PC-9 (cell line): ENCODE data around the gene LRP1-AS. TPM values are rescaled to one million over a fixed set of nuclear protein-coding genes. Genes with fewer than 3 reads are reported as not detected.

Experiments
- BruUV-seq: library from RNA; stranded (reverse); fragments of 400-500 nt; replicated peaks from 2 replicates; lab custom pipeline; 2021; lab: Mats Ljungman, UMichigan
- CTCF ChIA-PET: fragments of 300-600 bp; sonication (Branson Sonifier 250); formaldehyde crosslinking; loops from one replicate; lab custom pipeline; 2022; ENCODE audit warnings: antibody characterized with exemption; lab: Charles Lee
- POLR2A ChIA-PET: fragments of 300-600 bp; sonication (Branson Sonifier 250); formaldehyde crosslinking; loops from one replicate; lab custom pipeline; 2022; ENCODE audit warnings: antibody characterized with exemption; ENCODE audit not compliant: unreplicated experiment; lab: Charles Lee
- DNase-seq, 2 experiments: peaks; one replicate each; pipeline versions ENCODE4 v3.0.0 to v3.0.0-alpha.2; 2015 to 2022; ENCODE audit warnings: mixed read lengths in 1 of 2
- H2AFZ ChIP-seq: fragments of 200-600 bp; sonication (generic); 2 replicates; pipeline ENCODE4 v1.8.1; 2017; ENCODE audit warnings: antibody characterized with exemption
- H3F3A ChIP-seq: fragments of 200-600 bp; sonication (generic); 2 replicates; pipeline ENCODE4 v1.8.1; 2017; ENCODE audit warnings: antibody characterized with exemption, mild to moderate bottlenecking, low read depth; ENCODE audit not compliant: insufficient read depth
- H3K27ac ChIP-seq: fragments of 200-600 bp; sonication (generic); 2 replicates; pipeline ENCODE4 v1.6.1; 2016; ENCODE audit warnings: mixed run types
- H3K27me3 ChIP-seq: fragments of 200-600 bp; sonication (generic); 2 replicates; pipeline ENCODE4 v1.6.1; 2016; ENCODE audit warnings: low read depth, mixed run types; ENCODE audit not compliant: insufficient read depth
- H3K36me3 ChIP-seq: fragments of 200-600 bp; sonication (generic); 2 replicates; pipeline ENCODE4 v1.6.1; 2016; ENCODE audit warnings: low read depth, mixed run types
- H3K4me1 ChIP-seq: fragments of 200-600 bp; sonication (generic); replicated peaks from 2 replicates; pipeline ENCODE4 v1.6.1; 2016; ENCODE audit warnings: mixed run types; ENCODE audit not compliant: insufficient read depth
- H3K4me2 ChIP-seq: fragments of 200-600 bp; sonication (generic); 2 replicates; pipeline ENCODE4 v1.6.1; 2017; ENCODE audit warnings: mixed run types
- H3K4me3 ChIP-seq: fragments of 200-600 bp; sonication (generic); 2 replicates; pipeline ENCODE4 v1.6.1; 2016; ENCODE audit warnings: mixed run types
- H3K79me2 ChIP-seq: fragments of 200-600 bp; sonication (generic); 2 replicates; pipeline ENCODE4 v1.6.1; 2017; ENCODE audit warnings: low read depth, mixed run types
- H3K9me2 ChIP-seq: fragments of 200-600 bp; sonication (generic); 2 replicates; pipeline ENCODE4 v1.8.1; 2017; ENCODE audit warnings: mild to moderate bottlenecking; ENCODE audit not compliant: insufficient read depth
- H3K9me3 ChIP-seq: fragments of 200-600 bp; sonication (generic); 2 replicates; pipeline ENCODE4 v1.8.1; 2016; ENCODE audit warnings: low read depth; ENCODE audit not compliant: insufficient read depth
- H4K20me1 ChIP-seq: fragments of 200-600 bp; sonication (generic); 2 replicates; pipeline ENCODE4 v1.8.1; 2017; ENCODE audit not compliant: insufficient read depth
- CTCF ChIP-seq: fragments of 200-600 bp; sonication (generic); conservative IDR thresholded peaks from 2 replicates; pipeline ENCODE4 v1.6.1; 2017; ENCODE audit warnings: mixed run types, antibody characterized with exemption, mild to moderate bottlenecking, moderate library complexity
- EZH2 ChIP-seq: fragments of 200-600 bp; sonication (generic); IDR thresholded peaks from 2 replicates; pipeline ENCODE4 v1.8.0; 2017; ENCODE audit warnings: antibody characterized with exemption, low read depth
- intact Hi-C: fragments of 100-400 bp; cut with micrococcal nuclease; formaldehyde crosslinking; loops from one replicate; pipeline ENCODE4 v1.10.0; 2022; ENCODE audit not compliant: unreplicated experiment
- total RNA-seq: library from RNA; stranded (reverse); gene quantifications from 2 replicates; pipeline ENCODE4 v1.2.3, GENCODE V29; 2021

The LRP1-AS gene
- total RNA-seq, 1 experiment from 2014 or later, result not detected

GRCh38 chr12:57131896-57132744 is 15.3 kb downstream of the LRP1-AS start:
- CTCF ChIA-PET, result no interaction called here
- BruUV-seq, result no TSS peak

GRCh38 chr12:57130941-57131340 is 16.5 kb downstream of the LRP1-AS start:
- Histone ChIP-seq H3K4me3 (no peak overlapping the region), H4K20me1 (no peaks in the 10 kb centered on the region), H3K36me3 (no peaks in the 10 kb centered on the region), H3F3A (peaks cover 15% of the 10 kb centered on the region), H3K27me3 (no peaks in the 10 kb centered on the region), H3K4me1 (peaks cover 8% of the 10 kb centered on the region), H3K9me2 (no peaks in the 10 kb centered on the region), H3K27ac (no peak overlapping the region), H3K4me2 (no peak overlapping the region), H3K79me2 (no peaks in the 10 kb centered on the region), H2AFZ (no peak overlapping the region), H3K9me3 (no peaks in the 10 kb centered on the region)
- intact Hi-C loops, result no loop called here
- no peak for TF ChIP-seq CTCF
- BruUV-seq, result no TSS peak
- ChIA-PET POLR2A (interaction anchor here (0.7 kb wide), 1 partner anchor 24 kb away, joined by 10 read pairs; no protein-coding TSS in a partner anchor), CTCF (no interaction called here)
- DNase-seq, result no peak

More at GRCh38 chr12:57131896-57132744, 15.3 kb downstream of the LRP1-AS start:
- no peaks in the 10 kb centered on the region for H3K27me3 ChIP-seq
- H3K4me3 ChIP-seq, result no peak overlapping the region
- no peak overlapping the region for H3K4me2 ChIP-seq
- TF ChIP-seq EZH2, result no peak
- no peak for TF ChIP-seq CTCF
- POLR2A ChIA-PET, result interaction anchor here (0.6 kb wide), 2 partner anchors 23 to 61 kb away, joined by 4 to 5 read pairs; no protein-coding TSS in a partner anchor
- no peaks in the 10 kb centered on the region for H4K20me1 ChIP-seq
- H3K9me3 ChIP-seq, result no peaks in the 10 kb centered on the region
- H2AFZ ChIP-seq, result no peak overlapping the region
- no peak for DNase-seq
- H3K27ac ChIP-seq, result no peak overlapping the region
- intact Hi-C loops, result no loop called here
- no peaks in the 10 kb centered on the region for H3K36me3 ChIP-seq
- H3F3A ChIP-seq, result peaks cover 9% of the 10 kb centered on the region
- H3K4me1 ChIP-seq, result peaks cover under 1% of the 10 kb centered on the region
- H3K9me2 ChIP-seq, result no peaks in the 10 kb centered on the region
- no peaks in the 10 kb centered on the region for H3K79me2 ChIP-seq

GRCh38 chr12:57129889-57130288 is 17.5 kb downstream of the LRP1-AS start:
- Histone ChIP-seq H3K9me3 (no peaks in the 10 kb centered on the region), H2AFZ (no peak overlapping the region), H3K36me3 (no peaks in the 10 kb centered on the region), H4K20me1 (no peaks in the 10 kb centered on the region), H3K4me1 (peaks cover 8% of the 10 kb centered on the region), H3K4me2 (peak overlapping the region; percentile 87; the same call in 1 of the 2 replicates), H3F3A (peaks cover 15% of the 10 kb centered on the region), H3K79me2 (no peaks in the 10 kb centered on the region), H3K27ac (no peak overlapping the region), H3K27me3 (no peaks in the 10 kb centered on the region), H3K9me2 (no peaks in the 10 kb centered on the region), H3K4me3 (no peak overlapping the region)
- DNase-seq, result no peak
- TF ChIP-seq EZH2 (no peak), CTCF (no peak)
- intact Hi-C loops, result no loop called here
- ChIA-PET POLR2A (interaction anchor here (0.7 kb wide), 1 partner anchor 111 kb away, joined by 3 read pairs; no protein-coding TSS in a partner anchor), CTCF (interaction anchor here (0.9 to 1.0 kb wide), 2 partner anchors 46 to 52 kb away, joined by 3 to 5 read pairs; no protein-coding TSS in a partner anchor)
- BruUV-seq, result no TSS peak
